ENCODE measurements around the gene HHAT.
"Not testable (repeated sequence)": the region's sequence is repeated elsewhere in the genome, so short reads cannot be mapped to it uniquely, and the experiment has no call there.

The HHAT gene

DNA sequence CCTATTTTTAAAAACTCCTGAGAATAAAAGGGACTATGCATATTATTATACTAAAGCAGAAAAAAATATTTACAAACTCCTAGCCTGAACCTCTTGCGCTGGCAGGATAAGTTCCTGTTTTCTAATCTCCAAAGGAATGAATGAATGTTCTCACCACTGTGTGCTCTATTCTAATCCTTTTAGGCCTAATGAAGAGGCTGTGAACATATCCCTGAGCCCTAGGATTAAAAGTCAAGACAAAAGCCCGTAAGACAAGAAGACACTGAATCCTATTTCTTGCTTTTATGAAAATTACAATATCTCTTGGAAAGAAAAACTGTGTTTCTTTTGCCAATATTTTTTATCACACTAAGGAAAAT is 317.5 kb downstream of the HHAT start:
- DNase-seq (ENCODE audit: low read depth, low spot score) = no peak

DNA sequence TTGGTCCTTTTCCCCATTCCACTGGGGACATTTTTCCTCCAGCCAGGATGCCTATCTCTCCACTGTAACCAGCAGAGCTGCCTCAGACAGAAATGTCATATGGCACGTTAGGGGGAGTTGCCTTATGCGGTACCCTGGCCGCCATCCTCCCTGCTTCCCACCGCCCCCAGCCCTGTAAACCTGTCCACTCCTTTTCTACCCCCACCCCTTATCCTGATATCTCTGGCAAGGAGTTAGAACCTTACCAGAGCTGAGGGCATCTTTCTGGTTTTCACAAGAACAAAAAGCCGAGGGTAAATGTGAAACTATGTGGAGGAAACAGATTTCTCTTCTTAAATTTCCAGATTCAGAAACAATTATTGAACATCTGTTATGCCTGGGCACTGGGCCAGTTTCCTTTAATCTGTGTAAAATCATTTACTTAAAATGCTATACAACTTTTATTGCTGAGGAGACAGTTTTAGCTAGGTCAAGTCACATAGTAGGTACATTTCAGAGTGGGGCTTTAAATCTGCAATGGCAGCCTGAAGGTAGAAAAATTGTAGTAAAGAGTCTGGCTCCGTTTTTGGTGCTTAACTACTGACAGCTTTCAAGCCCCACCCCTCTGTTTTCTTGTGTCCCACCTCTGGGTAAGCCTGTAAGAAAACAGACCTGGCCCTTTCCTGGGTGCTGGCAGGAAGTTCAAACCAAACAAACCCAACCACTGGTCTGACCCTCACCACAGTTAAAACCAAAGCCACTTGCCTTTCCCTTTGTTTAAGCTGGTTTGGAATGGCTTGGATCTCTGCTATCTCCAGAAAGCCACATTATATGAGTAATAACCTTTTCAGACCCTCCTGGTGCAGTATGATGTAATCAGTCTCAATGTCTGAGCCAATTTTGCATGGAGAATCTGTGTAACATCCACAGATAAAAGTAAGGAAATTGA is 319.0 kb downstream of the HHAT start:
- DNase-seq (ENCODE audit: low read depth, low spot score) = no peak

GRCh38 chr1:210648588-210649269 is 320.0 kb downstream of the HHAT start:
- no peak for DNase-seq (ENCODE audit: low read depth, low spot score)

- no peak for DNase-seq (ENCODE audit: low read depth, low spot score)
Observed at GRCh38 chr1:210650403-210650802, 321.7 kb downstream of the HHAT start.

GRCh38 chr1:210652329-210652954 is 323.7 kb downstream of the HHAT start:
- no peak for DNase-seq (ENCODE audit: low read depth, low spot score)

- no peak for DNase-seq (ENCODE audit: low read depth, low spot score)
Observed at GRCh38 chr1:210653771-210654170, 325.1 kb downstream of the HHAT start.

DNA sequence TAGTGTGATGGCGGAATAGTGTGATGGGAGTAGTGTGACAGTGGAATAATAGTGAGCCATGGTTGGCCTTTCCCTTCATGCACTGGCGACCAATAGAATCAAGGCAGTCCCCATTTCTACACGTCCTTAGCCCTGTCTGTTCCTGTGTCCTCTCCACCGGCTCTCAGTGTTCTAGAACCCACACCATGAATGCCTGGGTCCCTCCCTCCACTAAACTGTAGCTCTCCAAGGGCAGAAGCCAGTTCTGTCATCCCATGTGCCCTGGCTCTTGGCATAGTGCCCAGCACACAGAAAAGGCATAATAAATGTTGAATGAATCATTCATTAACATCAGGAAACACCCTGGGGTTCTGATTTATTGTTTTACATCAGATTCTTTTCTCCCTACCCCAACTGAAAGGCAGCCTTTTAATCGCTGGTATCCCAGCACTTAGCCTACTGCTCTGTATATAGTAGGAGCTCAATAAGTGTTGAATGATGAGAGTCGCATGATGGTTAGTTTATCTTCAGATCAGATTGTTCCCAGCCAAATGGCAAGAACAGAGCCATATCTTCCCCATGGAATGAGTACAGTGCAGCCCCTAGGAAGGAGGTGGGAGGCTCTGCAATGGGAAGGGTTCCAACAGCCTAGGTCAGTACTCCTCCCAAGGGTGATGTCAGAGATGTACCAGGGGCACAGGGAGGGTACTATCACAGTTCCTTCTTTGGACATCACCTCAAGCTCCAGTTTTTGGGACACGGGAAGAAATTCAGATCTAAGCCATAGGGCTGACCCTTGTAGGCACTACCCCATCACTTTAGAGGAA is 325.7 kb downstream of the HHAT start:
- DNase-seq (ENCODE audit: low read depth, low spot score) = no peak

DNA sequence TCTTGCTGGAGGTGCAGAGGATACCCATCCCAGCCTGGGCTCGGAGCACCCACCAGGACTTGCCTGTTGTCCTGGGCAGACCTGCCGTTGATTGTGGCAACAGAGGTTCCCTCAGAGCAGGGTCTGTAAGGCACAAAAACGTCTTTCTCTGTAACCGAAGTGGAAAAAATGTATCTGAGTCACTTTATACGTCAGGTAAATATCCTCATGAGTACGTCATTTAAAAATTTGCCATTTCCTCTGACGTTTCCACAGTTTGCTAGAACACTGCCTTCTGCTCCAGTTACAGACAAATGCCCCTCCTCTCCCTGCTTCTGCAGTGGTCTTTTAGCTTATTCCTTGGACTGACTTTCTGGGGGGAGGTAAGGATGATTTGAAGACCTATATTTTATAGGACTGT is 326.8 kb downstream of the HHAT start:
- DNase-seq (ENCODE audit: low read depth, low spot score) = no peak

DNA sequence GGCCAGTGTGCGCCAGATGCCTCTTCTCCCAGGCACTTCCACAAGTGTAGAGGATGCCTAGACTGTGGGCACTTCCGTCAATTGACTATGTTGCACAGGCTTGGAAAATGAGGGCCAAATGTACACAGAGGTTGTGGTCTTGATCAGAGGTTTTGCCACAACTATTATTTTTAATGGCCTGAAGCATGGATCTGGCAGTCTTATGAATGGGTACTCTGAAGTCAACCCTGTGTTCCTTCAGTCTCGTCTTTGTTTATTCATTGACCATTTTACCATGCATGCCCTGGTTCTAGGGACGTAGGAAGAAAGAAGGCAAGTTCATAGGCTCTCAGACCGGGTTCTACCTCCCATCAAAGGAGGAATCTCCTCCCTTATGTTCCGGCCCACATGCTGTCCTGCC is 329.1 kb downstream of the HHAT start:
- DNase-seq (ENCODE audit: low read depth, low spot score) = no peak

- not testable (repeated sequence) for DNase-seq (ENCODE audit: low read depth, low spot score)
Observed at GRCh38 chr1:210661520-210661919, 332.8 kb downstream of the HHAT start.

DNA sequence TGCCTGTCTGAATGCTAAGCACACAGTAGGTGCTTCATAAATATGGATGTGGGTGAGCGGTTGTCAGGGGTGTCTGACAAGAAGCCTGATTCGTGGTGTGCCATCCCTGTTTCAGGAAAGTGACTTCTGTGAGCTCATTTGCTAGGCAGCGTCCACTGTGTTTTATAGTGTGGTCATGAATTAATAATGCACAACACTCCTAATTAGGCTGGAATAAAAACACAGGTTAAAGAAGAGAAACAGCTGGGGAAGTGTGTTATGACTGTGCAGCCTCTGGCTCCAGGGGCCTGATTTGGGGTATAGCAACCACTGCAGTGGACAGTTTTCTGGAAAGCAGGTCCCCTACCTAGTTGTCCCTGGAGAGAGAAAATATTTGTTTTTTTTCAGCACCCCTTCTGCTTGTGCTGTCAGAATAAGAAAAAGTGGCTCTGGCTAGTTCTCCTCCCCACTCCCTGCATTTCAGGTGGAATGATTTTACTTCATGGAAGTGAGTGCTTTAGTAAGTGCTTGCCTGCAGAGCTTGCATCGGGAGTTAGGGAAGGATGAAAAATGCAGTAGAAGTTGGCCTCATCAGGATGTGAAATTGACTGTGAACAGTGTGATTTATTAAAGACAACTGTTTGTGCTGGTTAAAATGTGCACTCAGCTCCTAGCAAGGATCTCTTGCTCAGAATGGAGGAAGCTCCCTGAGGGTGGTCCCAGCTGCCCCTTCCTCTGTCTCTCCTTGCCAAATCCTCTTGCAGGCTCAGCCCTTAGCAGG is 333.8 kb downstream of the HHAT start:
- no peak for DNase-seq (ENCODE audit: low read depth, low spot score)

DNA sequence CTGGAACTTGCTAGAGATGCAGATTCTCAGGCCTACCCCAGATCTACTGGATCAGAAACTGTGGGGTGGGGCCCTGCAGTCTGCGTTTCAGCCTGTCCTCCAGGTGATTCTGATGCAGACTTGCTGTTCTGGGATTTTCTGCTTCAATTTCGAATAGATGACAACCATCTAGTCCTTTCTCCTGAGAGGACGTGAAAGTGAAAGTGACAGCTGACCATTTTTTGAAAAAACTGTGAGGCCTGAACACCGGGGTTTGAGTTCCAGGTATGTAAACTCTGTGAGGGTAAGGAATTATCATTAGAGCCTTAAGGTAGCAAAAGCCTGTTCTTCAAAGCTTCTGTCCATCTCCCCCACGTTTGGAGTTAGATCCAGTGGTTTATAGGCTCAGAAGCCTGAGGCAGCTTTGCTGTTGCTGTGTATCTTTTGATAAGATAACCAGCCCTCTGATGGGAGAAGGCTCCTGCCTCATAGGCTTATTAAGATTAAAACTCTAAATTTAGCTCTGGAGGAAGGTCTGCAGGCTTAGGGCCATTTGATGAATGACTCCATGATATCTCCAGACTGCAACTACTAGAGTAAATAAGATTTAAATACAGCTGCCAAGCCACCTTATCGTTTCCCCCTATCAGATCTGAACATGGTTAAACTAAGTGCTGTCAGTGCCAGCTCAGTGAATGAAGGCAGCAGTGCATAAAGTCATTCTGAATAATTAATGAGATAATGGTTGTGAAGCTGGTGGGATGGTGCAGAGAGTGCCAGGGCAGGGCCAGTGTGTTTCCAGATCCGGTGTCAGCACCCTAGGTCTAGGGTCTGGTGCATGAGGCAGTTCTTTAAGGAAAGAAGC is 335.2 kb downstream of the HHAT start:
- DNase-seq (ENCODE audit: low read depth, low spot score) = no peak

DNA sequence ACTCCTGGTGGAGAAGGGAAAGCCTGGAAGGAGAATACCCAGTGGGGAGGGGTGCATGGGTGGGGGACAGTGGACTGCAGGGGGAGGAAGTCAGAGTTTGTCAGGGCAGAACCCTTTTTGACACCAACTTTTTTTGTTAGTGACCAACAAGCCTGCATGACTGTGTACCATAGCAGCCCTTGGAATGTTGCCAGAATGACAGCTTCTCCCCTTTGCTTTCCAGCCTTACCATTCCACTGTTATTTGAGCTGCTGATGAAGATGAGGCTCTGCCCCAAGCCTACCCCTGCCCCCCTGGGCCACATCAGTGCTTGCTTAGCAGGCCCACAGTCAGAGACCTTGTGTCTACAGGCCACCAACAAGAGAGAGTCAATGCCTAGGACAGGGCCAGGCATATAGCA is 341.2 kb downstream of the HHAT start:
- DNase-seq (ENCODE audit: low read depth, low spot score) = no peak

DNA sequence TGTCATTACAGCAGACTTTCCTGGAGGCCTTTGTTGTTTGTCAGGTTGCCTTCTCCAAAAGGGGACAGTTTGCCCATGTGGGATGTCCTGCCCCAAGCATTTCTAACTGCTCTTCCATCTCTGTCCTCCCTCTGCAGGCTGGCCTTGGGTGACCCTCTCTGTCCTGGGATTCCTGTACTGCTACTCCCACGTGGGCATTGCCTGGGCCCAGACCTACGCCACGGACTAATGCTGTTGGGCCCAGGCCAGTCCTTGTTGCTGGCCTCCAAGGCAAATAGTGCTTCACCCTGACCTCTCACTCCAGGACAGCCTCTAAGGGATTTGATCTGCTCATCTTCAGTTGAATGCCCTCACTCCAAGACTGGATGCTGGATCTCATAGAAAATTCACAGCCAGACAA is 345.4 kb downstream of the HHAT start:
- DNase-seq (ENCODE audit: low read depth, low spot score) = no peak

DNA sequence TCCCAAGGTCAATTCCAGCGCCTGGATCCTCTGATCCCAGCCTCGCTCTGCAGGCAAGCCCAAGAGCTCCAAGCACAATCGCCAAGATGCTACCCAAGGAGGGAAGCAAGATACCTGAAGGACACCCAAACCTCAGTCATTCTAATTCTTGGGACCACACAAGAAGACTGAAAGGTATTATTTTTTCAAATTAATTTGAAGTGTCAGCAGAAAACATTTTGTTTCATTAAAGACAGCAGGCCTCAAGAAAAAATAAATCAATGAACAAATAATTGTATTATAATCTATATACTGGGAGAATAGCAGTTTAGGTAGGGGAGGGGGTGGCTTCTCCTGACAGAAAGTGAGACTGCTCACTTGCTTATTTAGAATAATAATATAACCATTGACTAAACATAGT is 347.8 kb downstream of the HHAT start:
- DNase-seq (ENCODE audit: low read depth, low spot score) = no peak

DNA sequence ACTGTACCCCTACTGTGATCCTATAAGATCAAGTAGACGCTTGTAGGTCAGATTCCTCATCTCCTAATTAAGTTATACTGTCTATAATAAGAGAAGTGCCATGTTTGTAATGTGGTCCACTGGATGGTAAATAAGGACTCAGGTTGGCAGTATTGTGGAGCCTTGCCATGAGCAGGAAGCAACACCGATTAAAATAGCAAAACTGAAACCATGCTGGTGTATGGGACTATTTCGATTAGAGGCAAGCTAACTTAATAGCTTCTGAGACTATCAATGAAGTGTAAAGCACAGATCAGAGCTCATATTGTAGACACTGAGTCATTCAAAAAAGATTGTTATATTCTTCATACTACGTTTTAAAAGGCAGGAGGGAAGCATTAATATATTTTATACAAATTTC is 348.8 kb downstream of the HHAT start:
- no peak for DNase-seq (ENCODE audit: low read depth, low spot score)

DNA sequence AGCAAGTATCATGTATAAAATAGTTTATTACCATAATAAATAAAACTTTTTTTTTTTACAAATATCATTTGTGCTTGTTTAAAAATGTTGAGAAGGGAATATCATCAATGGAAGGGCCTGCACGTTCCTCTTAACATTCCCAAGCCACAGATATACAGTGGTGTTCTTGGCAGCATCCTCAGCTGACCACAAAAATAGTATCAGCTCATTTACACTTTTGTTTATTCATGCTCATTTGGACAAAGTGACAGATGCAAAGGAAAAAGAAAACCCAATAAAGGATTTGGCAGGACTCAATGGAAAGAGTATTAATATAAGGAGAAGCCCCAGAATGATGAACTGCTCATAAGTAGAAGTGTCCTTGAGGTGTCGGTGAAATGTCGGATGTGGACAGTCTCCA is 349.6 kb downstream of the HHAT start:
- no peak for DNase-seq (ENCODE audit: low read depth, low spot score)

DNA sequence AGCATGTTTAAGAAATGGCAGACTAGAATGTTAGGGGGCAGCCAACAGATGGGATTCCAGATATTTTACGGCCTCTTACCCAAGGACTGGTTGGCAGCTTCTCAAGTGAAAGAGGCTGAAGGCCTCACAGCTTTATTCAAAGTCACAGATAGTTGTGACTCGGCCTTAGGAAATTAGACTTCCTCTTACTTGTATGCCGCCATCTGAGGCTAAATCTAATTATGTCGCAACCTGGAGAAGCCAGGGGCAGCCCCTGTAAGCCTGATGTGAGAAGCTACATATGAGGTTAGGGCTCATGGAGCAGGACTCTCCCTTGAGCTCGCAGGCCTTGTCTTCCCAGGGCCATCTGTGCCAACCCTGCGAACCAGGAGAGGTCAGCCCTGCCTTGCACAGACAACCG is 352.5 kb downstream of the HHAT start:
- no peak for DNase-seq (ENCODE audit: low read depth, low spot score)

DNA sequence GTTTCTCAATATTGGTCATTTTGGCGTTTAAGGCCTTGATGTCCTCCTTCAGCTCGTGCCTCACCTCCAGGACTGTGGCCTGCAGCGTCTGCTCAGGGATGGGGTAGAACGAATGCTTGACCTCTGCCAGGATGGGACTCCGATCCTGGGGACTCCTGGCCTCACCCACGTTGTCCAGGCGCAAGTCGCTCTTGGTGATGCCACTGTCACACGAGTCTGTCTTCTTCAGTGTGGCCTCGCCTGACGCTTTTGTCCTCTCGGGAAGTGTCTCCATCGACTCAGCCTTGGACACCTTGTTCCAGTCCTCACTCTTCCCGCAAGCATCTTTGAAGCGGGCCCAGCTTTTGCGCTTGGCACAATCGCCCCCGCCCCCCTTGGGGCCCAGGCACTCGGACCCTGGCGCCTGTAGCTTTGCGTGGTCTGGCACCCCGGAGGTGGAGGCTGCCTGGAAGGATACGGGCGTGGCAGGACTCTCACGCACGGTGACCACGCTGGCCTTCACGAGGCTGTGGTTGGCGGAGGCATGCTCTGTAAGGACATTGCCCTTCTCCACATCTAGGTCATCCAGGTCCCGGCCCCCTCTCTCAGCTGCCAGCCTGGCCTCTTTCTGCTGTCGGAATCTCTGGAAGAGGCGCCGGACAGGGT is 354.8 kb downstream of the HHAT start:
- no peak for DNase-seq (ENCODE audit: low read depth, low spot score)
